ENCODE data around the gene FAM13C. TPM values are rescaled to one million over a fixed set of nuclear protein-coding genes. Genes with fewer than 3 reads are reported as not detected.

The FAM13C gene
- total RNA-seq, 1 donor = not detected

GRCh38 chr10:59339351-59339750 is 23.0 kb downstream of the FAM13C start:
- Histone ChIP-seq H3K27me3 (ENCODE audit: insufficient read depth, low read length) (no peaks in the 10 kb centered on the region), H3K9me3 (ENCODE audit: low read depth, low read length) (no peaks in the 10 kb centered on the region), H3K4me3 (ENCODE audit: low read length) (no peak overlapping the region), H3K4me1 (ENCODE audit: insufficient read depth, low read length) (no peaks in the 10 kb centered on the region)

DNA sequence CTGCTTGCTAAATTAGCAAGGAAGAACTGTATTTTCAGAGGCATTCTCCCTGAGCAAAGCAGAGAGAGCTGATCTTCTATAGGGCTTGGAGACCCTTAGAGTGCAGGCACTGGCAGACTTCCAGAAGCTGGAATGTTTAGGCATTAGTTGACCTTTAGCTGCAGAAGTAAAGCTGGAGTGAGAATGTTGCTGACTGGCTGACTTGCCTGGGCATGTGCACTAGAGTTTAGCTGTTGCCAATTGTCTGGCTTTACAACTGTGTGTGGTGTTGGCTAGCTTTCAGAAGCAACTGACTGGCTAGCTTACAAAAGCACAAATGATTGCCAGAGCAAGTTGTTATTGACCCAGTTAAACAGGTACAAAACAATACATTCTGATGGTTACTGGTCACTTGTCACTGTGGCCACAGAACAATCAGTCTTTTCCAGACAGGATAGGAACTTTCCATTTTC is 25.1 kb downstream of the FAM13C start:
- Histone ChIP-seq H3K27me3 (ENCODE audit: insufficient read depth, low read length) (no peaks in the 10 kb centered on the region), H3K4me1 (ENCODE audit: insufficient read depth, low read length) (no peaks in the 10 kb centered on the region), H3K4me3 (ENCODE audit: low read length) (no peak overlapping the region), H3K9me3 (ENCODE audit: low read depth, low read length) (no peaks in the 10 kb centered on the region)

GRCh38 chr10:59336632-59337031 is 25.7 kb downstream of the FAM13C start:
- no peaks in the 10 kb centered on the region for H3K27me3 ChIP-seq (ENCODE audit: insufficient read depth, low read length)
- no peak overlapping the region for H3K4me3 ChIP-seq (ENCODE audit: low read length)
- no peaks in the 10 kb centered on the region for H3K4me1 ChIP-seq (ENCODE audit: insufficient read depth, low read length)
- no peaks in the 10 kb centered on the region for H3K9me3 ChIP-seq (ENCODE audit: low read depth, low read length)

DNA sequence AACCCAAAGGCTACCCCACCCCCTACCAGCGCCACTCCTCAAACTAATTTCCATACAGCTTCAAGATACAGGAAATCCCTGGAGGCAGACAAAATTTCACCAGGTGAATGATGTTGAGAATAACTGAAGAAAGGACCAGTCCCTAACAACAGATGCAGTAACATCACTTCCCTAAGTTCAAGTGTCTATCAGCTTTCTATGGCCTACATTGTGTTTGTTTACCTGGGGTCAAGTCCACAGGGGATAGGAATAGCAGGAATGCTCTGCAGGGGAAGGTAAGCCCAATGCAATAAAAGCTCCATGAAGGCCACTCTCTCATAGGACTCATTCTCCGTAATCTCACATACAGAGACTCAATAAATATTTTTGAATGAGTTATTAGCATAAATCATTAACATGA is 26.9 kb downstream of the FAM13C start:
- no peaks in the 10 kb centered on the region for H3K27me3 ChIP-seq (ENCODE audit: insufficient read depth, low read length)
- no peak overlapping the region for H3K4me3 ChIP-seq (ENCODE audit: low read length)
- no peaks in the 10 kb centered on the region for H3K4me1 ChIP-seq (ENCODE audit: insufficient read depth, low read length)
- no peaks in the 10 kb centered on the region for H3K9me3 ChIP-seq (ENCODE audit: low read depth, low read length)

DNA sequence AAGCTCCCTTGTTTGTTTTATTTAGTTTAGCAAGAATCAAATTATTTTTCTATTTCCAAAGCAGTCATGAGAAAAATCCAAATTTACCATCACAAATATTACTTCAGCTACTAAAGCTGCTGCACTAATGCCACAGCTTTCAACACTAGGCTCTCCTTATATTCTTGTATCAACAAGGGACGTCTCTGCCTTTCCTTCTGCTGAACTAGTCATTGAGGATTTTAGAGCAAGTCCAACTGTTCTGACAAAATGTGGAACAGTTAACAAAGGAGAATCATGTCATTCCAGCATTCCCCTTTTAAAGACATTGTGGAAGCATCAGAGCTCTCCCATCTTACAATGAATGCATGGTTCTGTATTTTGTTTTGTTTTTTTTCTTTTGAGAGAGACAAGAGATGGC is 28.6 kb downstream of the FAM13C start:
- Histone ChIP-seq H3K27me3 (ENCODE audit: insufficient read depth, low read length) (no peaks in the 10 kb centered on the region), H3K4me1 (ENCODE audit: insufficient read depth, low read length) (no peaks in the 10 kb centered on the region), H3K9me3 (ENCODE audit: low read depth, low read length) (no peaks in the 10 kb centered on the region), H3K4me3 (ENCODE audit: low read length) (no peak overlapping the region)

DNA sequence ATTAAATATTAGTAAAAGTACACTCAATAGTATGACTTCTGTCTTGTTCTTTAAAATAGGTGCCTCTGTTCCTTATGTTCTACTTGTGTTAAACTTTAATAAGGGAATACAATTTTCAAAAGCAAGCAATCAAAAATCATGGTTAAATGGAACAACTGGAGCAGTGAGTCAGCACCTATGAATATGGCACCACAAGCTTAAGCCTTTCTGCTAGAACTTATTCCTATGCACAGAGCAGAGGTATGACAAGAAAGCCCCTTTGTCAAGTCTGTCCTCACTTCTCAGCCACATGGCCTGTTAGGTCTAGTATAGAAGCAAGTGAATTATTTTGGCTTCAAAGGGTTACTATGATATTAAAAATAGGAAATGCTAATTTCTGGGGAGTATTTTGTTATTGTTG is 29.8 kb downstream of the FAM13C start:
- Histone ChIP-seq H3K27me3 (ENCODE audit: insufficient read depth, low read length) (no peaks in the 10 kb centered on the region), H3K9me3 (ENCODE audit: low read depth, low read length) (no peaks in the 10 kb centered on the region), H3K4me1 (ENCODE audit: insufficient read depth, low read length) (no peaks in the 10 kb centered on the region), H3K4me3 (ENCODE audit: low read length) (no peak overlapping the region)

DNA sequence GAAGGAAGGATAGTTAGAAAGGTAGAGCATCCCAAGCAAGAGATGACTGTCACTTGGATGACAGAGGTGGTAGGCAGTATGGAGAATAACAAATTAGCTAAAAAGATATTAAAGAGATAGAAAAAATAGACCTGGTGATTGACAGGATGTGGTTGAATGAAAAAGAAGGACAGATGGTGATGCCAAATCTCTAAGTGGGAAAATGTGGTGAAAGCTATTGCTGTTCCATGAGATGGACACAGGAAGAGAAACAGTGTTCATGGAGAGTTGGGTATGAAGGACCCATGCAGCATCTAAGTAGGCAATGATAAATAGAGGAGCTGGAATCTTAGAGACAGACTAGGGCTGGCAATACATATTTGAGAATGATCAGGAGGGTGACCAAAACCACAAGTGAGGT is 30.7 kb downstream of the FAM13C start:
- Histone ChIP-seq H3K4me1 (ENCODE audit: insufficient read depth, low read length) (no peaks in the 10 kb centered on the region), H3K27me3 (ENCODE audit: insufficient read depth, low read length) (no peaks in the 10 kb centered on the region), H3K9me3 (ENCODE audit: low read depth, low read length) (no peaks in the 10 kb centered on the region), H3K4me3 (ENCODE audit: low read length) (no peak overlapping the region)

GRCh38 chr10:59325116-59325515 is 37.2 kb downstream of the FAM13C start:
- Histone ChIP-seq H3K27me3 (ENCODE audit: insufficient read depth, low read length) (no peaks in the 10 kb centered on the region), H3K4me3 (ENCODE audit: low read length) (no peak overlapping the region), H3K4me1 (ENCODE audit: insufficient read depth, low read length) (no peaks in the 10 kb centered on the region), H3K9me3 (ENCODE audit: low read depth, low read length) (no peaks in the 10 kb centered on the region)

DNA sequence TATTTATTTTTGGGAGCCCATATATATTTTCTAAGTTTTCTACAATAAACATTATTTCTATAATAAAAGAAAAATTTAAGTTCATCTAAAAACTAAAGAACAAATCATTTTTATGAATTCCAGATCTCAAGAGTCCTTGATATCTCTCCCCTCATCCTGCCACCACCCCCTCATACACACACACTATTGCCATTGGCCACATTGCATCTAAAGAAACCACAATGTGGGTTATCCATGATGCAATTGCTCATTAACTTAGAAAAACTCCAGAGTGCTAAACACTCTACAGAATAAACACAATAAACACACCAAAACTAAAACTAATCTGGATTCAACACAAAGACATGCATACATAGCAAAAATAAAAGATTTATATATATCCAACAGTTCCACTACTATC is 37.8 kb downstream of the FAM13C start:
- H3K27me3 ChIP-seq (ENCODE audit: insufficient read depth, low read length) = no peaks in the 10 kb centered on the region
- H3K9me3 ChIP-seq (ENCODE audit: low read depth, low read length) = no peaks in the 10 kb centered on the region
- H3K4me3 ChIP-seq (ENCODE audit: low read length) = no peak overlapping the region
- H3K4me1 ChIP-seq (ENCODE audit: insufficient read depth, low read length) = no peaks in the 10 kb centered on the region

DNA sequence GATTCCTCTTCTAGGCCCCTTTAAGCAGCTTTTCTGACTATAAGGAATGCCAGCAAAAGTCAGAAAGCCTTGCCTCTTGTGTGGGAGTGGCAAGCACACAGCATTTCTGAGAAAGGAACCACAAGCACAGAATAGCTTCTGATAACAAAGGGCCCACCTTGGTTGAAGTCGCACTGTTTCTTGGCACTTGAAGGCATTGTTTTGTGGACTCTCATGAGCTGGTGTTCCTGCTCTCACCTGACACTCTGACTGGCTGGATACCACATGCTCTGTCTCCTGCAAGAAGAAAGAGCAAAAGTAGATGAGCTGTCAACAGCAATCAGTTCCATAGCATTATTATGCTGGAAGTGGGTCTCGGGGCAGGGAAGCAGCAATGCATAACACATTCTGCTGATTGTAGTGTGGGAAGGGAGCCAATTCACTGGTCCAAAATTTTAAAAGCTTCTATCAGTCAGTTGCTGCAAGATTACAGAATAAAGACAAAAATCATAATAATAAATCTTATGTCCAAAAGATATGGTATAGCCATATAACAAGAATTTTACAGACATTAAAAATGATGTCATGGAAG is 38.4 kb downstream of the FAM13C start:
- H3K9me3 ChIP-seq (ENCODE audit: low read depth, low read length) = no peaks in the 10 kb centered on the region
- no peaks in the 10 kb centered on the region for H3K27me3 ChIP-seq (ENCODE audit: insufficient read depth, low read length)
- H3K4me3 ChIP-seq (ENCODE audit: low read length) = no peak overlapping the region
- H3K4me1 ChIP-seq (ENCODE audit: insufficient read depth, low read length) = no peaks in the 10 kb centered on the region

DNA sequence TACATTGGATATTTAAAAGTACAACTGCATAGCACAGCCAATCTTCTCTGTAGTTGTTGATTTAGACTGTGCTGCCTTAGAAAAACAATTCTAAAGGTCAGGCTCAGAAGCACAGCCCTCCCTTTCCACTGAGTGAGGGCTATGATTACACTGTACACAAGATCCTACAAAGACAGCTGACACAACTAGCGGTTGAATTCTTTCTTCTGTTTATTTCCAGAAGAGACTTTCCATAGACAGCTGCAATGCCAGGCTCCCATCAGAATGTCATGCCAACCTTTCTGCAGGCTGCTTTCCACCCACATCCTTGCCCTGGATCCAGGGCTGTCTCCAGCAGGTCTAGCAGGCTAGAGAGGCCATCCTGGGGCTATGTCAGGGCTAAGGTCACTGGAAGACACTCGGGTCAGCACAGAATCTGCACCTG is 39.3 kb downstream of the FAM13C start:
- H3K27me3 ChIP-seq (ENCODE audit: insufficient read depth, low read length) = no peaks in the 10 kb centered on the region
- H3K9me3 ChIP-seq (ENCODE audit: low read depth, low read length) = no peaks in the 10 kb centered on the region
- no peak overlapping the region for H3K4me3 ChIP-seq (ENCODE audit: low read length)
- no peaks in the 10 kb centered on the region for H3K4me1 ChIP-seq (ENCODE audit: insufficient read depth, low read length)

DNA sequence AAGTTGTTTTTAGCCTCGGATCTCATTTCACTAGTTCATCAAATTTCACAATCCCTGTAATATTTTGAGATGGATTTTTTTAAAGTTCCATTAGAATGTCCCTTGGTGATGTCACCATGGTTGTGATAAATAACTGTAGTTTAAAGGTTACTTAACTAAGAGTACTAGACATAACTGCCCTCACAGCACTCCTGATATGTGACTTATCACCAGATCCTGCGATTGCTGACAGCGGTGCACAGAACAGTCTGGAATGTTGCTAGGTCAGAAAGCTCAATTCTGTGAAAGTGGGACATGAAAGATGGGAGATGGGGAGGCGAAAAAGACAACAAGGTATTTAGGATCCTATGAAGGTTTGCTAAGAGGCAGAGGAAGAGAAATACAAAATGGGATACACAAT is 40.2 kb downstream of the FAM13C start:
- no peaks in the 10 kb centered on the region for H3K9me3 ChIP-seq (ENCODE audit: low read depth, low read length)
- no peak overlapping the region for H3K4me3 ChIP-seq (ENCODE audit: low read length)
- no peaks in the 10 kb centered on the region for H3K27me3 ChIP-seq (ENCODE audit: insufficient read depth, low read length)
- H3K4me1 ChIP-seq (ENCODE audit: insufficient read depth, low read length) = no peaks in the 10 kb centered on the region

DNA sequence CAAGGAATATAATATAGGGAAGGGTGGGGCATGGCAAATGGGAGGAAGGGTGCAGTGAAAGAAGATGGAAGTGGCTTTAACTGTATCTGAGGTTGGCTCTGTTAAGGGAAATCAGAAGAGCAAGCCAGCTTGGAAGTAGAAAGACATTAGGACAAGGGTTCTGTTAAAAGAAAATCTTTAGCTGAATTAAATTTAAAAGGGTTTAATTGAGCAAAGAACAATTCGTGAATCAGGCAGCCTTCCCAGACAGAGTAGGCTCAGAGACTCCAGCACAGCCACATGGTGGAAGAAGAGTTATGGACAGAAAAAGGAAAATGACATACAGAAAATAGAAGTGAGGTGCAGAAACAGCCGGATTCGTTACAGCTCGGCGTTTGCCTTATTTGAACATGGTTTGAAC is 42.0 kb downstream of the FAM13C start:
- H3K4me3 ChIP-seq (ENCODE audit: low read length) = no peak overlapping the region
- no peaks in the 10 kb centered on the region for H3K27me3 ChIP-seq (ENCODE audit: insufficient read depth, low read length)
- no peaks in the 10 kb centered on the region for H3K9me3 ChIP-seq (ENCODE audit: low read depth, low read length)
- H3K4me1 ChIP-seq (ENCODE audit: insufficient read depth, low read length) = no peaks in the 10 kb centered on the region

GRCh38 chr10:59319854-59320253 is 42.5 kb downstream of the FAM13C start:
- Histone ChIP-seq H3K4me3 (ENCODE audit: low read length) (no peak overlapping the region), H3K9me3 (ENCODE audit: low read depth, low read length) (no peaks in the 10 kb centered on the region), H3K4me1 (ENCODE audit: insufficient read depth, low read length) (no peaks in the 10 kb centered on the region), H3K27me3 (ENCODE audit: insufficient read depth, low read length) (no peaks in the 10 kb centered on the region)

DNA sequence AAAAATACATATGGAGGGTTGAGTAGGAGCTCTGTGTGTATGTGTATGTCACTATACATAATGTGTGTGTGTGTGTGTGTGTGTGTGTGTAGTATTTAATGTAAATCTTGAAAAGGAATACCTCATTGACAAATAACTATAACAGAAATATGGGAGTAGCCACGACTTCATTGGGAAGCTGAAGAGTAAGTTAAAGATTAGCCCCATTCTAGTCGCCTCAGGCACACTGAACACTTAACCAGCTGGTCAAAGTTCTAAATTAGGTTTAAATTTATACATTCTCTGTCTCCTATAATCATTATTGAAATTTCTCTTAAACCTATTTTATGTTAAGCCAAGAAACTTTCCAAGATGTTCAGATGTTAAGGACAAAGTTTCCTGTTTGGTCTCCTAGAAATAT is 45.3 kb downstream of the FAM13C start:
- Histone ChIP-seq H3K4me3 (ENCODE audit: low read length) (no peak overlapping the region), H3K9me3 (ENCODE audit: low read depth, low read length) (no peaks in the 10 kb centered on the region), H3K4me1 (ENCODE audit: insufficient read depth, low read length) (no peaks in the 10 kb centered on the region), H3K27me3 (ENCODE audit: insufficient read depth, low read length) (no peaks in the 10 kb centered on the region)

DNA sequence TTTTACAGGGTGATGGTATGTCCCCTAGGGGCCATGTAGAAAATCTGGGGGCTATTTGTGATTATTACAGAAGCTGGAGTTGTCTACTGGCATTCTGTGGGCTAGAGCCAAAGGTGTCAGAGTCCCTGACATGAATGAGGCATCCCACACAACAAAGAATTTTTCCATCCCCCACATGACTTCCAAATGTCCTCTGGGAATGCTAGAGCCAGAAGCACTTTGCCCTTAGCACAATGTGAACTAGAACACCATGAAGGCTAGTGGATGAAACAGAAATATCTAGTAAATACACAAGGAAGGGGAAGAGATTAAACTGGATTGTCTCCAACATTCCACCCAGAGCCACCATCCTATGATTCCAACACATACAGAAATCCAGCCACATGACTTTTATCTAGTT is 46.9 kb downstream of the FAM13C start:
- Histone ChIP-seq H3K4me1 (ENCODE audit: insufficient read depth, low read length) (no peaks in the 10 kb centered on the region), H3K9me3 (ENCODE audit: low read depth, low read length) (no peaks in the 10 kb centered on the region), H3K4me3 (ENCODE audit: low read length) (no peak overlapping the region)

More for the DNA sequence above, 46.9 kb downstream of the FAM13C start:
- H3K27me3 ChIP-seq (ENCODE audit: insufficient read depth, low read length) = no peaks in the 10 kb centered on the region

Measured in mononuclear cell (primary cell).